ENCODE results near the gene BOLA1. TPM values are rescaled to one million over a fixed set of nuclear protein-coding genes. Genes with fewer than 3 reads are reported as not detected.
A peak's percentile ranks its signal among the peaks of the same experiment; 100 is the strongest.

The BOLA1 gene
- total RNA-seq, 1 experiment from 2014 or later = 20.4 TPM

GRCh38 chr1:149886396-149887195, 12.8 kb upstream of the BOLA1 start:
- Histone ChIP-seq H3K4me3 (replicated peaks in 1 of 2; ENCODE audit: low read depth in 1 of 2, low read length in 2 of 2) (peak overlapping the region; percentile 50 to 63), H2AFZ (ENCODE audit: low read depth, low read length, poor library complexity, severe bottlenecking) (no peak overlapping the region), H3K4me1 (ENCODE audit: control insufficient read depth in 1 of 2, insufficient read depth in 2 of 2, low read length in 2 of 2) (peaks cover 22 to 45% of the 10 kb centered on the region in 2 experiments), H3K9me3 (ENCODE audit: control insufficient read depth in 1 of 2, insufficient read depth in 1 of 2, low read depth in 1 of 2, low read length in 2 of 2) (no peaks in the 10 kb centered on the region), H4K20me1 (ENCODE audit: insufficient read depth) (no peaks in the 10 kb centered on the region), H3K79me2 (ENCODE audit: insufficient read depth, low read length) (no peaks in the 10 kb centered on the region), H3K27ac (ENCODE audit: low read depth, low read length) (peak overlapping the region; percentile 100), H3K27me3 (ENCODE audit: insufficient read depth, low read length) (no peaks in the 10 kb centered on the region), H3K36me3 (ENCODE audit: control insufficient read depth in 1 of 2, insufficient read depth in 2 of 2, low read length in 2 of 2) (no peaks in the 10 kb centered on the region), H3K9ac (ENCODE audit: low read length) (peak overlapping the region; percentile 87), H3K4me2 (ENCODE audit: low read length) (peak overlapping the region; percentile 91), H3K9me2 (ENCODE audit: insufficient read depth) (no peaks in the 10 kb centered on the region)
- CTCF ChIA-PET = interaction anchor here (1.1 to 3.3 kb wide), 3 partner anchors 164 to 301 kb away, joined by 4 to 17 read pairs (median 16); no protein-coding TSS in a partner anchor
- RAD21 ChIA-PET (ENCODE audit: low non-redundant PET in 1 of 2, low total read pairs in 2 of 2, uncharacterized antibody in 2 of 2, unreplicated experiment in 2 of 2) = no interaction called here
- BruUV-seq (replicated peaks) = TSS peak; percentile 97
- ATAC-seq = peak; percentile 63
- POLR2A ChIA-PET = interaction anchor here (0.8 to 5.5 kb wide), 23 partner anchors 9 to 300 kb away, joined by 3 to 46 read pairs (median 9); partner anchors contain the start of genes MTMR11, OTUD7B and VPS45
- intact Hi-C loops (cut with micrococcal nuclease) = no loop called here
- peak; percentile 99 for DNase-seq (ENCODE audit: low read depth, low spot score)
- TF ChIP-seq SRF (IDR thresholded peaks at IDR 0.05; ENCODE audit: low read depth) = peak; percentile 88; the same call in 1 of the 2 replicates
- TF ChIP-seq EZH2 (IDR thresholded peaks at IDR 0.05) = no peak
- no peak for TF ChIP-seq ATF3 (IDR thresholded peaks at IDR 0.05)
- TF ChIP-seq ZNF274 (IDR thresholded peaks at IDR 0.05; ENCODE audit: low read depth, low read length) = no peak
- 0 out of 2 replicates have a peak, but pooled peaks have one; percentile 13 for TF ChIP-seq RAD21 (IDR thresholded peaks at IDR 0.05; ENCODE audit: low read depth)
- TF ChIP-seq CBX3 (IDR thresholded peaks at IDR 0.05; ENCODE audit: low read depth) = peak; percentile 66
- peak; percentile 79 for TF ChIP-seq CEBPB (IDR thresholded peaks at IDR 0.05; ENCODE audit: low read depth)
- peak; percentile 85 for TF ChIP-seq ZBTB33 (IDR thresholded peaks at IDR 0.05; ENCODE audit: extremely low read depth, insufficient replicate concordance, low read length)
- TF ChIP-seq ZFX (IDR thresholded peaks at IDR 0.05) = peak; percentile 49; the same call in 1 of the 2 replicates
- peak; percentile 19; the same call in 1 of the 2 replicates for TF ChIP-seq FOSL1 (IDR thresholded peaks at IDR 0.05; ENCODE audit: low read depth)
- peak; percentile 34; the same call in 1 of the 2 replicates for TF ChIP-seq MAX (IDR thresholded peaks at IDR 0.05)
- no peak; the same call in 1 of the 2 replicates for TF ChIP-seq ELF1 (IDR thresholded peaks at IDR 0.05; ENCODE audit: borderline replicate concordance, low read depth)
- TF ChIP-seq POLR2A (IDR thresholded peaks at IDR 0.05; ENCODE audit: borderline replicate concordance, extremely low read depth, insufficient read depth, insufficient read length) = peak; percentile 96
- TF ChIP-seq EGR1 (IDR thresholded peaks at IDR 0.05; ENCODE audit: low read depth) = 0 out of 2 replicates have a peak, but pooled peaks have one; percentile 46
- no peak for TF ChIP-seq CTCF (IDR thresholded peaks at IDR 0.05 in 2 of 3, conservative IDR thresholded peaks at IDR 0.05 in 1 of 3; ENCODE audit: borderline replicate concordance in 1 of 3, insufficient read depth in 1 of 3, low read depth in 2 of 3, low read length in 2 of 3)
- peak; percentile 28 for TF ChIP-seq YY1 (IDR thresholded peaks at IDR 0.05; ENCODE audit: extremely low read depth, insufficient replicate concordance, low read depth, low read length)
- peak; percentile 77 for TF ChIP-seq POLR2AphosphoS5 (IDR thresholded peaks at IDR 0.05; ENCODE audit: low read depth, low read length)
- TF ChIP-seq REST (IDR thresholded peaks at IDR 0.05; ENCODE audit: low read depth) = no peak

Measured in HCT116 (cell line).